HK-2 (cell line): Measurements from ENCODE around the gene RDH5.

Experiments
- DNase-seq: peaks from one replicate; pipeline ENCODE4 v3.0.0-alpha.2; 2018; ENCODE audit not compliant: unreplicated experiment

The RDH5 gene

GRCh38 chr12:55720071-55720564, at the start of gene RDH5:
RDH5 (plus strand) TSS chr12:55720393; CDS start chr12:55721185, 792 bp downstream.
- peak; percentile 40 for DNase-seq

- no peak for DNase-seq
Observed at GRCh38 chr12:55671746-55672145, 48.4 kb upstream of the RDH5 start.

GRCh38 chr12:55673638-55674037, 46.6 kb upstream of the RDH5 start:
- DNase-seq, result no peak

GRCh38 chr12:55675666-55676065, 44.5 kb upstream of the RDH5 start:
- no peak for DNase-seq

- DNase-seq, result no peak
Observed at GRCh38 chr12:55676707-55677106, 43.5 kb upstream of the RDH5 start.

GRCh38 chr12:55679691-55680090, 40.5 kb upstream of the RDH5 start:
- DNase-seq, result no peak

- DNase-seq, result peak; percentile 79
Observed at GRCh38 chr12:55681142-55682077, 38.8 kb upstream of the RDH5 start.

- peak; percentile 11 for DNase-seq
Observed at GRCh38 chr12:55682087-55682796, 38.0 kb upstream of the RDH5 start.

GRCh38 chr12:55683676-55684075, 36.5 kb upstream of the RDH5 start:
- no peak for DNase-seq

GRCh38 chr12:55684761-55685370, 35.3 kb upstream of the RDH5 start:
- DNase-seq, result no peak

GRCh38 chr12:55685671-55686070, 34.5 kb upstream of the RDH5 start:
- DNase-seq, result no peak

GRCh38 chr12:55686366-55687010, 33.7 kb upstream of the RDH5 start:
- DNase-seq, result no peak

GRCh38 chr12:55687746-55688145, 32.4 kb upstream of the RDH5 start:
- no peak for DNase-seq

- DNase-seq, result no peak
Observed at GRCh38 chr12:55688716-55689655, 31.2 kb upstream of the RDH5 start.

GRCh38 chr12:55692631-55693322, 27.4 kb upstream of the RDH5 start:
- no peak for DNase-seq

GRCh38 chr12:55693323-55694187, 26.6 kb upstream of the RDH5 start:
- DNase-seq, result no peak

GRCh38 chr12:55694188-55694515, 26.0 kb upstream of the RDH5 start:
- no peak for DNase-seq

- DNase-seq, result no peak
Observed at GRCh38 chr12:55694651-55695050, 25.5 kb upstream of the RDH5 start.

GRCh38 chr12:55695349-55695748, 24.8 kb upstream of the RDH5 start:
- no peak for DNase-seq
